ENCODE results near the gene ITCH.

The ITCH gene

DNA sequence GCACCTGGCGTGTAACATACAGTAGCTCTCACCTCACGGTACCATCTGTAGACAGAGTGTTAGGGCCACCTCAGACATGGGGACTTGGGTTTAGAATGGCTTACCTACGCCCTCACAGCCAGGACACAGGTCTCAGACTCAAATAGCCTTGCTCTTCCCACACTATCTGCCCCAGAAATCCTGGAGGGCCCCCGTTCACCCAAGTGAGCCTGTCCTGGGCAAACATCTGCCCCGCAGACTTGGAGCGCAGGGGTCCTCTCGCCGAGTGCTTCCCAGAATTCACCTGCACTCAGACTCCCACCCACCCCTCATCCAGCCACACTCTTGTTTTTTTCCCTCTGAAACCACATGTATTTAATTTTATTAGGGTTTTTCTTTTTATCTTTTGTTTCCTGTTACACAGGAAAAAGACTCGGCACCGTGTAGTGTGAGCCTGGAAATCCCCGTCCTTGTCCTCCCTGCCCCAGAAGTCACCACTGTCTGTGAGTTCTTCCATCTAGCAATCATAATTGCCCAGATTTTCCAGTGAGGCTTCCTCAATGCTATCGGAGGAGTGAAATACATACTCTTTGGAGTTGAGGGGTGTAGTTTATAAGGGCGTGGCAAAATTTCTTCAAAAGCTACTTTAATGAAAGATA, 178.3 kb downstream of the ITCH start:
- Histone ChIP-seq H3K4me1 (ENCODE audit: control insufficient read depth, insufficient read depth, low read length, unreplicated experiment) (no peaks in the 10 kb centered on the region), H3K36me3 (ENCODE audit: insufficient read depth, low read length) (peaks cover 10% of the 10 kb centered on the region; the same call in 1 of the 2 replicates), H3K27ac (ENCODE audit: low read depth, low read length) (no peak overlapping the region), H3K27me3 (ENCODE audit: insufficient read depth, low read length) (no peaks in the 10 kb centered on the region), H3K79me2 (ENCODE audit: control insufficient read depth, insufficient read depth, low read length, unreplicated experiment) (no peaks in the 10 kb centered on the region), H3K4me3 (ENCODE audit: low read depth, low read length) (no peak overlapping the region), H2AFZ (ENCODE audit: low read length, unreplicated experiment) (no peak overlapping the region)

DNA sequence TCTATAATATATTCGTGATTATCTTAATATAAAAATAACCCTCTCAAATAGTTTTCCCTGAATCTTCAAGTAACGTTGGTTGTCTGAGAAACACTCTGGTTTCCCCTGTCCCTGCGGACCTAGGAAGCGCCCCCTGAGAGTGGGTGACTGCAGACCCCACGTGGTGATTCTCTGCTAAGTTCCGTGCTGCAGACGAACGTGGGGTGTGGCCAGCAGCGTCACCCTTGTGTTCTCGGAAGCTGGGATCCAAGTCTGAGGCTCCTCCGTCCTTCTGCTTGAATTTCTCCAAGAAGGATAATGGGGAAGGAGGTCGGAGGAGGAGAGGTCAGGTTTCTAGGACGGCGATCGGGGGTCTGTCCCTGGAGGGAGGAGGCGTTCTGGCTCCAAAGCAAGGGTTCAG, 178.8 kb downstream of the ITCH start:
- no peaks in the 10 kb centered on the region for H3K4me1 ChIP-seq (ENCODE audit: control insufficient read depth, insufficient read depth, low read length, unreplicated experiment)
- H3K36me3 ChIP-seq (ENCODE audit: insufficient read depth, low read length) = peaks cover 8% of the 10 kb centered on the region; the same call in 1 of the 2 replicates
- H3K27ac ChIP-seq (ENCODE audit: low read depth, low read length) = no peak overlapping the region
- H3K27me3 ChIP-seq (ENCODE audit: insufficient read depth, low read length) = no peaks in the 10 kb centered on the region
- H3K4me3 ChIP-seq (ENCODE audit: low read depth, low read length) = no peak overlapping the region
- no peak overlapping the region for H2AFZ ChIP-seq (ENCODE audit: low read length, unreplicated experiment)
- H3K79me2 ChIP-seq (ENCODE audit: control insufficient read depth, insufficient read depth, low read length, unreplicated experiment) = no peaks in the 10 kb centered on the region

- Histone ChIP-seq H3K27me3 (ENCODE audit: insufficient read depth, low read length) (no peaks in the 10 kb centered on the region), H2AFZ (ENCODE audit: low read length, unreplicated experiment) (no peak overlapping the region), H3K4me3 (ENCODE audit: low read depth, low read length) (no peak overlapping the region), H3K27ac (ENCODE audit: low read depth, low read length) (no peak overlapping the region), H3K79me2 (ENCODE audit: control insufficient read depth, insufficient read depth, low read length, unreplicated experiment) (no peaks in the 10 kb centered on the region), H3K4me1 (ENCODE audit: control insufficient read depth, insufficient read depth, low read length, unreplicated experiment) (no peaks in the 10 kb centered on the region), H3K36me3 (ENCODE audit: insufficient read depth, low read length) (peaks cover 7% of the 10 kb centered on the region; the same call in 1 of the 2 replicates)
Observed at GRCh38 chr20:34542439-34542838, 179.4 kb downstream of the ITCH start.

GRCh38 chr20:34543463-34544056, 180.5 kb downstream of the ITCH start:
- Histone ChIP-seq H3K4me3 (ENCODE audit: low read depth, low read length) (no peak overlapping the region), H3K36me3 (ENCODE audit: insufficient read depth, low read length) (peaks cover 7% of the 10 kb centered on the region; the same call in 1 of the 2 replicates), H3K27ac (ENCODE audit: low read depth, low read length) (no peak overlapping the region), H3K79me2 (ENCODE audit: control insufficient read depth, insufficient read depth, low read length, unreplicated experiment) (no peaks in the 10 kb centered on the region), H2AFZ (ENCODE audit: low read length, unreplicated experiment) (no peak overlapping the region), H3K4me1 (ENCODE audit: control insufficient read depth, insufficient read depth, low read length, unreplicated experiment) (no peaks in the 10 kb centered on the region), H3K27me3 (ENCODE audit: insufficient read depth, low read length) (no peaks in the 10 kb centered on the region)

DNA sequence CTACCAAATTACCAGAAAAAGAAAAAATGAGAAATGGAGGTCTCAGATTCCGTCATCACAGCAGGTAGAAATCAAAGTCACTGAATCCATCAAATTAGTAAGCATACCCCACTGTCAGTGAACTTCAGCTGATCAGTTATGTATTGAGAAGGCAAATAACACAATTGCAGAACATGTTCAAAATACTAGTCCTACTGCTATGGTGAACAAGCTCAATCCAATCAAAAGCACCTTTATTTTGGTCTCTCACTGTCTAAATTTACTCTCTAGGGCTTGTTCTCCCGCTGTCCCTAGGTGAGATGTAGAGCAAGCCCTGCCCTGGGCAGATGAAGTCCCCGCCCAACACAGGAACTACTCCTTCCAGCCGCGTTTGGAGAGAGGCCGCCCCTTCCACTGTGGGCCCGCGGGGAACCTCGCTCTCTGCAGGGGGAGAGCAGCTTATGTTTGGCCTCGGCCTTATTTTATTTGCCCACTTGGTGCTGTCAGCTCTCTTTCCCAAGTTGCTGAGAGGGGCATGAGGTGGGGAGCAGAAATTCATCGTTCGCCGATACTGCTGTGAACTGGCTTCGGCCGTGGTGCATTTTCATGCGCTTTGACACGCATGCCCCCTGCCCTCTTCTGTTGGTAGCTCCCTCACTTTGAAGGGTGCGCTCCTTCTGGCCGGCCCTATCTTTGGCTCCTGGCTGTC, 181.2 kb downstream of the ITCH start:
- Histone ChIP-seq H3K27me3 (ENCODE audit: insufficient read depth, low read length) (no peaks in the 10 kb centered on the region), H3K4me3 (ENCODE audit: low read depth, low read length) (no peak overlapping the region), H3K4me1 (ENCODE audit: control insufficient read depth, insufficient read depth, low read length, unreplicated experiment) (no peaks in the 10 kb centered on the region), H3K36me3 (ENCODE audit: insufficient read depth, low read length) (peaks cover 7% of the 10 kb centered on the region; the same call in 1 of the 2 replicates), H3K79me2 (ENCODE audit: control insufficient read depth, insufficient read depth, low read length, unreplicated experiment) (no peaks in the 10 kb centered on the region), H2AFZ (ENCODE audit: low read length, unreplicated experiment) (no peak overlapping the region), H3K27ac (ENCODE audit: low read depth, low read length) (no peak overlapping the region)

DNA sequence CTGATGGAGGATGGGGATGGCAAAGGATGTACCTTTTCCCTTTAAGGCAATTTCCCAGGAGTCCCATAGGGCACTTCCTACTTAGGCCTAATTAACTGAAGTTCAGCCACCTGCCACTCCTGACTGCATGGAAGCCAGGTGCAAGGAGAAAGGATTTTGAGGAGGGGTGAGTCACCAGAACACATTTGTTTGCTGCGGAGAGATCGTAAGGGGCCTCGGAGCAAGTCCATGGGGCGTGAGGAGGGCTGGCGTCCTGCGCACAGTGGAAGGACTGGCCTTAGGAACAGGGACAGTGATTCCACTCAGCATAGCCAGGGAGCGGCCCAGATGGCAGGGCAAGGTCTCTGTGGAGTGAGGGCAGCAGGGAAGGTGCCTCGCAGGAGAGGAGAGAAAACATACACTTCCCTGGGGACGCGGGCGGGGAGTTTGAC, 183.7 kb downstream of the ITCH start:
- Histone ChIP-seq H3K27ac (ENCODE audit: low read depth, low read length) (no peak overlapping the region), H3K36me3 (ENCODE audit: insufficient read depth, low read length) (no peaks in the 10 kb centered on the region), H3K79me2 (ENCODE audit: control insufficient read depth, insufficient read depth, low read length, unreplicated experiment) (no peaks in the 10 kb centered on the region), H2AFZ (ENCODE audit: low read length, unreplicated experiment) (no peak overlapping the region), H3K4me3 (ENCODE audit: low read depth, low read length) (no peak overlapping the region), H3K27me3 (ENCODE audit: insufficient read depth, low read length) (no peaks in the 10 kb centered on the region), H3K4me1 (ENCODE audit: control insufficient read depth, insufficient read depth, low read length, unreplicated experiment) (no peaks in the 10 kb centered on the region)

DNA sequence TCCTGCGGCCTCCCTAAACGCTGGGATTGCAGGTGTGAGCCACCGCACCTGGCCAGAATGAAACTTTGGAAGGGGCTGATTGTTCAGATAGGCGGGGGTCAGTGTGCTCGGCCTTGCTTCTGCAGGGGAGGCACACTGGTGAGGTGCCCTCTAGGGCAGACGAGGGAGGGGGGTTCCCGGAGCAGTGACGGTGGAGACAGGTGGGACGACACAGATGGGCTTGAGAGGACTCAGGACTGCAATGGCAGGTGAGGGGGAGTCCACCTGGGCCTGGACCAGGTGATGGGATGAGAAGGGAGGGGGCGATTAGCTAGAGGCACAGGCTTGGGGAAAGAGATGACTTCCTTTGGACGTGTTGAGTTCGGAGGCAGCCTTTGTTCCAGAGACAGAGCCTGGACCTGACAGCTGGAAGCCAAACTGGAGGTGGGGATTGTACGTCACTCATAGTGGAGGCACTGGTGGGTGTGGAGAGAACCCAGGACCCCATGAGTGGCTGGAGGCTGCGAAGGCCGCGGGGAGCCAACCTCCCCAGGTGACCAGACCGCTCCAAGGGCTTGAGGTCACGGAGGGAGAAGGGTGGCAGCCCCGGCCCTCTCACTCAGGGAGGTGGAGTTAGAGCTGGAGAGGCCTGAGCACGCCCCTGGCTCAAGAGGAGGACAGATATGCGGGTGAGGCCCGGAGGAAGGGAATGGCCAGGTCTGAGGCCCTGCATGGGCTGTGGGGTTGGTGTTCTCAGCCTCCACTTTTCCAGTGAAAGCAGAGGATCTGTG, 185.0 kb downstream of the ITCH start:
- no peaks in the 10 kb centered on the region for H3K4me1 ChIP-seq (ENCODE audit: control insufficient read depth, insufficient read depth, low read length, unreplicated experiment)

DNA sequence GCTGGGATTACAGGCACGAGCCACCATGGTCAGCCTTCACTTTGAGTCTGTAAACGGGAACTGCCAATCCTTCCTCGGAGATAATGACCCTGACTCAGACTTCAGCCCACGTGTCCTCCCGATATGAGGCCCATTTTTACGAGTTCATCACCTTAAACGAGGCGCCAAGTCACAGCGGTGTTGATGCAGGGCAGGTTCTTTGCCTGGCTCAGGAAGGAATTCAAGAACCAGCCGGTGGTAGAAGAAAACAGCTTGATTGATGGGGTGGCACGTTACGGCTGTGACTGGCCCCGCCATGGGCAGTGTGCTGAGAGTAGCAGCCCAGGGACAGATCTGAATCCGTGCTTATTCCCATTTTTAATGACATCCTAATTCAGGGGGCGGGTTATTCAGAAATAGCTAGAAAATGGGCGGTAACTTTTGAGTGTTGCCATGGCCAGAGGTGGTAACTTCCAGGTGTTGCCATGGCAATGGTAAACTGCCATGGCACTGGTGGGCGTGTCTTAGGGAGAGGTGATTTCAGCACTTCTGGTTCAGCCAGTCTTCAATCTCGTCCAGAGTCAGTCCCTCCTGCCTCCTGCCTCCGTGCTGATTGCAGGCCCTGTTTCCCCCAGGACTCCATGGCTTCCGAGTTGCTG, 186.3 kb downstream of the ITCH start:
- Histone ChIP-seq H3K79me2 (ENCODE audit: control insufficient read depth, insufficient read depth, low read length, unreplicated experiment) (no peaks in the 10 kb centered on the region), H3K27ac (ENCODE audit: low read depth, low read length) (no peak overlapping the region), H2AFZ (ENCODE audit: low read length, unreplicated experiment) (no peak overlapping the region)

More for the DNA sequence above, 185.0 kb downstream of the ITCH start:
- Histone ChIP-seq H3K27me3 (ENCODE audit: insufficient read depth, low read length) (no peaks in the 10 kb centered on the region), H3K4me3 (ENCODE audit: low read depth, low read length) (no peak overlapping the region), H3K36me3 (ENCODE audit: insufficient read depth, low read length) (no peaks in the 10 kb centered on the region), H2AFZ (ENCODE audit: low read length, unreplicated experiment) (no peak overlapping the region), H3K27ac (ENCODE audit: low read depth, low read length) (no peak overlapping the region), H3K79me2 (ENCODE audit: control insufficient read depth, insufficient read depth, low read length, unreplicated experiment) (no peaks in the 10 kb centered on the region)

GRCh38 chr20:34549929-34550305, 186.8 kb downstream of the ITCH start:
- no peak overlapping the region for H3K4me3 ChIP-seq (ENCODE audit: low read depth, low read length)
- H3K79me2 ChIP-seq (ENCODE audit: control insufficient read depth, insufficient read depth, low read length, unreplicated experiment) = no peaks in the 10 kb centered on the region
- H3K27ac ChIP-seq (ENCODE audit: low read depth, low read length) = no peak overlapping the region
- no peak overlapping the region for H2AFZ ChIP-seq (ENCODE audit: low read length, unreplicated experiment)
- H3K4me1 ChIP-seq (ENCODE audit: control insufficient read depth, insufficient read depth, low read length, unreplicated experiment) = peaks cover 9% of the 10 kb centered on the region
- H3K36me3 ChIP-seq (ENCODE audit: insufficient read depth, low read length) = no peaks in the 10 kb centered on the region
- H3K27me3 ChIP-seq (ENCODE audit: insufficient read depth, low read length) = no peaks in the 10 kb centered on the region

More for the DNA sequence above, 186.3 kb downstream of the ITCH start:
- Histone ChIP-seq H3K36me3 (ENCODE audit: insufficient read depth, low read length) (no peaks in the 10 kb centered on the region), H3K4me3 (ENCODE audit: low read depth, low read length) (no peak overlapping the region), H3K27me3 (ENCODE audit: insufficient read depth, low read length) (no peaks in the 10 kb centered on the region), H3K4me1 (ENCODE audit: control insufficient read depth, insufficient read depth, low read length, unreplicated experiment) (peaks cover 9% of the 10 kb centered on the region)

- Histone ChIP-seq H3K27ac (ENCODE audit: low read depth, low read length) (no peak overlapping the region), H3K79me2 (ENCODE audit: control insufficient read depth, insufficient read depth, low read length, unreplicated experiment) (no peaks in the 10 kb centered on the region), H2AFZ (ENCODE audit: low read length, unreplicated experiment) (no peak overlapping the region), H3K36me3 (ENCODE audit: insufficient read depth, low read length) (no peaks in the 10 kb centered on the region), H3K4me3 (ENCODE audit: low read depth, low read length) (no peak overlapping the region), H3K4me1 (ENCODE audit: control insufficient read depth, insufficient read depth, low read length, unreplicated experiment) (peaks cover 9% of the 10 kb centered on the region), H3K27me3 (ENCODE audit: insufficient read depth, low read length) (no peaks in the 10 kb centered on the region)
Observed at GRCh38 chr20:34552569-34552968, 189.5 kb downstream of the ITCH start.
